Spleen (tissue), 7 donors: ENCODE results near the gene RBP7.

ENCODE experiments used
- CTCF ChIP-seq, 11 experiments: fragments of 200-600 bp in 7 of 11; fragments of 450-650 bp in 4 of 11; sonication (generic) in 4 of 11; IDR thresholded peaks in 8 of 11; conservative IDR thresholded peaks in 3 of 11; 1 replicate in 7 of 11; 2 replicates in 4 of 11; pipeline versions ENCODE4 v1.4.0 to v1.8.0; 2016 to 2021; ENCODE audit warnings: antibody characterized with exemption in 11 of 11, inconsistent platforms in 4 of 11, mild to moderate bottlenecking in 1 of 11
- POLR2A ChIP-seq, 3 donors: fragments of 450-650 bp; IDR thresholded peaks; one replicate each; pipeline ENCODE4 v1.5.1; 2017; ENCODE audit warnings: antibody characterized with exemption in 3 of 3, mild to moderate bottlenecking in 1 of 3
- POLR2AphosphoS5 ChIP-seq, 3 donors: sonication (generic); formaldehyde crosslinking; IDR thresholded peaks; one replicate each; pipeline ENCODE4 v1.5.1; 2017; ENCODE audit warnings: antibody characterized with exemption in 3 of 3
- donor health status: DM: no; HTN: no; CAD: no; lungs with moderate emphysema.
- donor health status: DM: no; HTN: no; CAD: no.
- donor health status: DM: no; HTN: no; CAD: no.

GRCh38 chr1:10057796-10058195 is 60.8 kb downstream of the RBP7 start:
- TF ChIP-seq CTCF (IDR thresholded peaks at IDR 0.05 in 8 of 11, conservative IDR thresholded peaks at IDR 0.05 in 3 of 11) (no peak), POLR2A (IDR thresholded peaks at IDR 0.05) (no peak), POLR2AphosphoS5 (IDR thresholded peaks at IDR 0.05) (no peak)
